Astrocyte of the cerebellum (primary cell): ENCODE data around the gene MYBL2.

Experiments
- DNase-seq: peaks from one replicate; pipeline ENCODE4 v3.0.0-alpha.2; 2011; ENCODE audit warnings: low read depth
- H3K4me3 ChIP-seq: 2 replicates; pipeline ENCODE4 v1.5.1; 2011; ENCODE audit warnings: mild to moderate bottlenecking, low read depth, low read length, moderate library complexity
- in situ Hi-C: cut with HindIII; loops from 2 replicates; pipeline ENCODE4 v1.10.0; 2017; ENCODE audit warnings: low sequenced_read_pairs
- TF ChIP-seq, protein P1 (sequence below): IDR thresholded peaks from 2 replicates; pipeline ENCODE4 v1.5.1; 2012; ENCODE audit warnings: low read length, low read depth, moderate library complexity, mild to moderate bottlenecking; ENCODE audit errors: missing control alignments

MYBL2 gene

DNA sequence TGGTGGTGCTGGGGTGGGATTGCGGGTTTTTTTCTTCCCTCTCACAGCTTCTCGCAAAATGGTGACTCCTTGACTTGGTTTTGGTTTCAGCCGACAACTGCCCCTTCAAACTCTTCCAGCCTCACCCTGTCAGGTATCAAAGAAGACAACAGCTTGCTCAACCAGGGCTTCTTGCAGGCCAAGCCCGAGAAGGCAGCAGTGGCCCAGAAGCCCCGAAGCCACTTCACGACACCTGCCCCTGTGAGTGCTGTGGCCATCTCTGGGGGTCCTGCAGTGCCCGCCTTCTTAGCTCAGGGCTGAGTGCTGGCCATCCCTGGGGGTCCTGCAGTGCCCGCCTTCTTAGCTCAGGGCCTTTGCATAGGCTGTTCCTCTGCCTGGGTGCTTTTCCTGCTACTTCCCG lies 48.1 kb downstream of the MYBL2 start:
- no peak for DNase-seq
- TF ChIP-seq, protein P1, sequence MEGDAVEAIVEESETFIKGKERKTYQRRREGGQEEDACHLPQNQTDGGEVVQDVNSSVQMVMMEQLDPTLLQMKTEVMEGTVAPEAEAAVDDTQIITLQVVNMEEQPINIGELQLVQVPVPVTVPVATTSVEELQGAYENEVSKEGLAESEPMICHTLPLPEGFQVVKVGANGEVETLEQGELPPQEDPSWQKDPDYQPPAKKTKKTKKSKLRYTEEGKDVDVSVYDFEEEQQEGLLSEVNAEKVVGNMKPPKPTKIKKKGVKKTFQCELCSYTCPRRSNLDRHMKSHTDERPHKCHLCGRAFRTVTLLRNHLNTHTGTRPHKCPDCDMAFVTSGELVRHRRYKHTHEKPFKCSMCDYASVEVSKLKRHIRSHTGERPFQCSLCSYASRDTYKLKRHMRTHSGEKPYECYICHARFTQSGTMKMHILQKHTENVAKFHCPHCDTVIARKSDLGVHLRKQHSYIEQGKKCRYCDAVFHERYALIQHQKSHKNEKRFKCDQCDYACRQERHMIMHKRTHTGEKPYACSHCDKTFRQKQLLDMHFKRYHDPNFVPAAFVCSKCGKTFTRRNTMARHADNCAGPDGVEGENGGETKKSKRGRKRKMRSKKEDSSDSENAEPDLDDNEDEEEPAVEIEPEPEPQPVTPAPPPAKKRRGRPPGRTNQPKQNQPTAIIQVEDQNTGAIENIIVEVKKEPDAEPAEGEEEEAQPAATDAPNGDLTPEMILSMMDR, result no peak
- H3K4me3 ChIP-seq, result no peak overlapping the region
- in situ Hi-C loops, result no loop called here

- in situ Hi-C loops, result no loop called here
- TF ChIP-seq, protein P1, result no peak
- no peak for DNase-seq
- no peak overlapping the region for H3K4me3 ChIP-seq
These were observed 48.6 kb downstream of the MYBL2 start for GRCh38 chr20:43715511-43715910.

DNA sequence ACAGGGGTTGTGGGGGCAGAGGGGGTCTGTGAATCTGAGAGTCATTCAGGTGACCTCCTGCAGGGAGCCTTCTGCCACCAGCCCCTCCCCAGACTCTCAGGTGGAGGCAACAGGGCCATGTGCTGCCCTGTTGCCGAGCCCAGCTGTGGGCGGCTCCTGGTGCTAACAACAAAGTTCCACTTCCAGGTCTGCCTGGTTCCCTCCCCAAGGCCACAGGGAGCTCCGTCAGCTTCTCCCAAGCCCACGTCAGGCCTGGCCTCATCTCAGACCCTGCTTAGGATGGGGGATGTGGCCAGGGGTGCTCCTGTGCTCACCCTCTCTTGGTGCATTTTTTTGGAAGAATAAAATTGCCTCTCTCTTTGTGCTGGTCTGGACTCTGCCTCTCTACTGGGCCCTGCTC lies 49.2 kb downstream of the MYBL2 start:
- no peak for DNase-seq
- in situ Hi-C loops, result no loop called here
- no peak overlapping the region for H3K4me3 ChIP-seq
- TF ChIP-seq, protein P1, result no peak

DNA sequence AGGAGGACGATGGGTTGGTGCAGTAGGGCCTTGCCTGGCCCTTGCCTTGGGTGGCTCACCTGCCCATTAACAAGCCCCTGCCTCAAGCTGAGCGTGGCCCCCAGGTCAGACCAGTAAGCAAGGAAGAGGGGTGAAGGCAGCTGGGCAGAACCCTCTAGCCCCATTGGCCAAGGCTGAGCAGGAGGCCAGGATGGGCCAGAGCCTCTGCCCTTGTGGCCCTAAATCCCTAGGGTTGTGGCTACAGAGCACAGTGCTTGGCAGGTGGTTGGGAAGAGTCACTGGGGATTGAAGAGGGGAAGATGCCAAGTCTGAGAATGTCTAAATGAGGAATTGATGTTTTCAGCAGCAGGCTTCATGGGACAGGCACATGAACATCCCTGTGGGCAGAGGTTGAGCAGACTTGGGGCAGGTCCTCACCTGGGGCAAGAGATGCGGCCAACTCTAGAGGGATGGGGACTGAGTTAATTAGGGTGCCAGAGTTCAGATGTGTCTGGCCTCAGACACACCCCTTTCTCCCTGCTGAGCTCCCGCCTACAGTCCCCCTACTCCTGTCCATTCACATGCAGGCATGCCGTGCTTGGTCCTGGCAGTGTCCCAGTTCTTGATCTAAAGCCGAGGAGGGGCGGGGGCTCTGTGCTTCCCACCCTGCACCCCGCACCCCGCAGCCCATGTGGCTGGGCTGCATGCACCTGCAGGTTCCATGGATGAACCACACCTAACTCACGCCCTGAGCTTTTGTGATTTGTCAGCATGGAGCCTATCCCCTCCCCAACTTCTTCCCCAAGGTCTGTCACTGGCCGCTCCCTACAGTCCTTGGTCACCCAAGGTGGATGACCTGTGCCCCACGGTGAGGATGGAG lies 50.1 kb downstream of the MYBL2 start:
- H3K4me3 ChIP-seq, result no peak overlapping the region
- in situ Hi-C loops, result no loop called here
- TF ChIP-seq, protein P1, result no peak
- DNase-seq, result no peak

GRCh38 chr20:43717616-43717995 lies 50.7 kb downstream of the MYBL2 start:
- no peak overlapping the region for H3K4me3 ChIP-seq
- in situ Hi-C loops, result no loop called here
- TF ChIP-seq, protein P1, result no peak
- DNase-seq, result no peak

DNA sequence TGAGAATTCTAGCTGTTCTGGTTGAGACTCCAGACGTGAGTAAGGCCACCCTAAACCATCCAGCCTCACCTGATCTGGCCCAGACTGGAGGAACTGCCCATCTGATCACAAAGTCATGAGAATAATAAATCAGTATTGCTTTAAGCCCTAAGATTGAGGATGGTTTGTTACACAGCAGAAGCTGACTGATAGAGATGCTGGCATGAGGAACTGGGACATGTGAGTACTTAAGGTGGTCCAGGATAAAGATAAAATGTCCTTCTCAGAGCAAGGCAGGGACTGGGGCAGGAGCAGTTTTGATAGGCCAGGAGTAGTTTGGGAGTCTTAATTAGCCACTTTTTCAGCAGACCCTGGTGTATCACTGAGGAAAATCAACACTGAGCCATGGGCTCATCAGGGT lies 53.1 kb downstream of the MYBL2 start:
- no peak for DNase-seq
- H3K4me3 ChIP-seq, result no peak overlapping the region
- TF ChIP-seq, protein P1, result no peak
- in situ Hi-C loops, result no loop called here
